Cardiac fibroblast (primary cell): Measurements from ENCODE around the gene MYL6.

Experiments
- DNase-seq, 2 donors: peaks; one replicate each; pipeline versions ENCODE4 v3.0.0 to v3.0.0-alpha.2; 2010; ENCODE audit warnings: low read depth in 2 of 2
- H3K4me3 ChIP-seq, 2 donors: replicated peaks in 1 of 2; 1 replicate in 1 of 2; 2 replicates in 1 of 2; pipeline ENCODE4 v1.5.1; 2011; ENCODE audit warnings: low read depth in 2 of 2, low read length in 2 of 2, mild to moderate bottlenecking in 2 of 2, moderate library complexity in 1 of 2
- CTCF ChIP-seq: IDR thresholded peaks from one replicate; pipeline ENCODE4 v1.5.1; 2011; ENCODE audit warnings: low read depth, mild to moderate bottlenecking, low read length, inconsistent platforms

The MYL6 gene

GRCh38 chr12:56143870-56144269, 14.3 kb upstream of the MYL6 start:
- no peak overlapping the region for H3K4me3 ChIP-seq
- DNase-seq = no peak
- no peak for TF ChIP-seq CTCF

- TF ChIP-seq CTCF = no peak
- H3K4me3 ChIP-seq = no peak overlapping the region
- no peak for DNase-seq
Measured at GRCh38 chr12:56145217-56145616, 12.9 kb upstream of the MYL6 start.

- H3K4me3 ChIP-seq = no peak overlapping the region
- TF ChIP-seq CTCF = no peak
- DNase-seq = peak in 1 of 2 donors; percentile 56
Measured at GRCh38 chr12:56146492-56147460, 11.4 kb upstream of the MYL6 start.

GRCh38 chr12:56150563-56150962, 7.6 kb upstream of the MYL6 start:
- TF ChIP-seq CTCF = no peak
- DNase-seq = peak; percentile 53 to 73
- H3K4me3 ChIP-seq = no peak overlapping the region

GRCh38 chr12:56151672-56152131, 6.5 kb upstream of the MYL6 start:
- H3K4me3 ChIP-seq = peak overlapping the region; percentile 65 to 69
- DNase-seq = peak in 1 of 2 donors; percentile 21
- TF ChIP-seq CTCF = peak; percentile 30

- peak; percentile 89 to 92 for DNase-seq
- TF ChIP-seq CTCF = no peak
- H3K4me3 ChIP-seq = peak within 1 kb of the TSS; percentile 65 to 69
Measured at GRCh38 chr12:56152132-56152755, 5.9 kb upstream of the MYL6 start, which contains the start of gene MYL6B. Gene MYL6B (plus strand): TSS chr12:56152587. CDS start chr12:56153919, 1,332 bp downstream.
